Measurements from ENCODE around the gene NPTX1.

The NPTX1 gene

DNA sequence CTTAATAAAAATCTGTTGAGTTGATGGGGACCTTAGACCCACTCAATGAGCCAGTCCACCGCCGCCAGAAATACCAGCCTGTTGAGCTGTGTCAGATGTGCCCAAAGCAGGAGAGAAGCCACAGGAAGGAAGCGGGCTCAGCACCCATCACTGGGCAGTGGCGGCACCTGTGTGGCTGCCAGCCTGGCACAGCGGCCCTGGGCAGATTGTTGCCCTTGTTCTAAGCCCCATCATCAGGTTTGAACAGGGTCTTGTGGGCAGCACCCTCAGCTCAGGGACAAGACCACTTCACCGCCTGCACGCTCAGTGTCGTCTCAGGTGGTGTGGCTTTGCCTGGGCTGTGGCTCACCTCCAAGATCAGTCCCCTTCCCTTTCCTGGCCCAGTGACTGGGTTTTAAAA is 52.1 kb downstream of the NPTX1 start:
- no peak for DNase-seq

DNA sequence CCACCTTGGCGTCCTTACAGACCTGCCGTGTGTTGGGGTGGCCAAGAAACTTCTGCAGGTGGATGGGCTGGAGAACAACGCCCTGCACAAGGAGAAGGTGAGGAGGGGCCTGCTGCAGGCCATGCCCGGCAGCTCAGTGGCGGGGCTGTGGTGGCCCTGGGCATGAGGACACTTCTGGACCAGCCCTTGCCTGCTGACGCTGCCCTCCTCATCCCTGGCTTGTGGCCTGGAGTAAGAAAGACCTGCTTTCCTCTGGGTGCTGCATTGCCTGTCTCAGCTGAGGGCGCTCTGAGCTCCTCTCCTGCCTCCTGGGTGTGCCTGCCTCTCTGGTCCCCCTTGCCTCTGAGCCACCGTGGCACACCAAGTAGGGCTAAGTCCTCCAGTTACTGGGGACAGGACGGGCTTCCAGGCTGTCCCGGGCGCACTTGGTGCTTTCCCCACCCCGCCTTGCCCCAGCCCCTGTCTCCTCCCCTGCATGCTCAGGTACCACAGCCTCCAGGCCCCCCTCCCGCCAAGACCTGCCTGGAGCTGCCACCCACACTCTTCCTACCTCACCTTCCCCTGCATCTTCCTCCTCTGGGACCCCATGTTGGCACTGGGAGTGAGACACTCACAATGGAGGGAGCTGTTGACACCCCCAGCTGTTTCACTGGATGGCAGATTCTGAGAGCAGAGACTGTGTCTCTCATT is 52.7 kb downstream of the NPTX1 start:
- no peak for DNase-seq

DNA sequence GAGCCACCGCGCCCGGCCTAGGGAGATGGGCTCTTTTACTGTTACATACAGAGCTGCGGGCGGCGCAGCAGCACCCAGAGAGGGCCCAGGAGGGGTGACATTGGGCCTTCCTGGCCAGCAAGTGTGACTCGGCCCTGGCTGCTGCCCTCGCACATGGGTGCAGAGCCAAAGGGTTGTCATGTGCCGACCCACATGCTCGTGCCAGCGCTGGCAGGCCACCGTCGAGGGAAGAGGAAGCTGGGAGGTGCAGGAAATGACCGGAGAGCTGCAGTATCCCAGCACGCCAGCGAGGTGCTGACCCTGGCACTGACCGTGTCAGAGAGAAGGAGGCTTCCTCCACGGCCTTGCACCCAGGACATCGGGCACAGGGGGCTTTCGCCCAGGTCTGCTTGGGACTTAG is 53.4 kb downstream of the NPTX1 start:
- no peak for DNase-seq

DNA sequence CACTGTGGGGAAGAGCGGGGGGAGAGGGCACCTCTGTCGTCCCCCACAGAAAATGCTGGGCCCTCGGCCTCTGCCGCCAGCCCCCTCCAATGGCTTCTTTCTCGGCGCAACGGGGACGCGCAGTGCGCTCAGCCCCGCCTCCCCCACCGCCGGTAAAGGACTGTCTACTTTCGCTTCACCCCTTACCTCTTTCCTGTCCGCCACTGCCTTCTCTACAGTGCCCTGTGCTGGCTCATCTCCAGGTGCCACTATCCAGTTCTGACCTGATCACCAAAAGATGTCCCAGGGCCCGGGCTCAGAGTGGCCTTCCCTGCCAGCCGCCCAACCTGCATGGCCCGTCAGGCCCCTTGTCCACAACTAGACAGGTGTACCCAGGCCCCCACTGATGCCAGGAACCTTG is 54.1 kb downstream of the NPTX1 start:
- DNase-seq = no peak

DNA sequence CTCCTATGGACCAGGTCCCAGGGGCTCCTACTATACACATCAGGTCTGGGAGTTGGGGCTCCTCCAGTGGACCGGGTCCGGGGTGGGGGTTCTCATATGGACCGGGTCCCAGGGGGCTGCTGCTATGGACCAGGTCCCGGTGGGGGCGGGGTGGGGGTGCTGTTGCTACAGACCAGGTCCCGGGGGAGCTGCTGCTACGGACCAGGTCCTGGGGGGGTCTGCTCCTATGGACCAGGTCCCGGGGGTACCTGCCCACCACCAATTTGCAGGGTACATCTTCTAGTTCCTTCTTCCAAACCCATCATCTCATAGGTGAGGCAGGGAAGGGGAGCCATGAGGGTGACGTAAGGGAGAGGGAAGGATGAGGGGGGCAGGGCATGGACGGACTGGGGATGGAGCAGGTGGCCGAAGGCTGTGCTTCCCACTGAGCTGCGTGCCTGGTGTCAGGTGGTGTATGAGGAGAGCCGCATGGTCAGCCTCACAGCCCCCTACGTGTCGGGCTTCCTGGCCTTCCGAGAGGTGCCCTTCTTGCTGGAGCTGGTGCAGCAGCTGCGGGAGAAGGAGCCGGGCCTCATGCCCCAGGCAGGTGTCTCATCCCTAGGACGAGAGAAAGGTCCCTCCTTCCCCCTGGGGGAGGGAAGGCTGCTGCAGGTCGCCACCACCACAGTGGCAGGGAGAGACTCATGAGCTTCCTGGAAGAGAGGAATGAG is 54.9 kb downstream of the NPTX1 start:
- DNase-seq = no peak

DNA sequence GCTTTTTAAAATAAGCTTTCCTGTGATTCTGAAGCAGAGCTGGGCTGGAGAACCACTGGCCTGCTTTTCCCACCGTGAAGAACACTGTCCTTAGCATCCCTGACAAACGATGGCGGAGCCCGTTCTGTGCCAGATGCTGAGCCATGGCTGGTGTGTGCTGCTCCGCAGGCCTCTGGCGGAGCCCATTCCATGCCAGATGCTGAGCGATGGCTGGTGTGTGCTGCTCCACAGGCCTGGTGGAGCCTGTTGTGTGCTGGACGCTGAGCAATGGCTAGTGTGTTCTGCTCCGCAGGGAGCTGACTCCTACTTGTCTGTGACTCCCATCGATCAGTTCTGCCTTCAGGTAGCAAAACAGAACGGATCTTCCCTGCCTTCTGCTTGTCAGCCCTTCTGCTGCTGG is 57.2 kb downstream of the NPTX1 start:
- DNase-seq = no peak

DNA sequence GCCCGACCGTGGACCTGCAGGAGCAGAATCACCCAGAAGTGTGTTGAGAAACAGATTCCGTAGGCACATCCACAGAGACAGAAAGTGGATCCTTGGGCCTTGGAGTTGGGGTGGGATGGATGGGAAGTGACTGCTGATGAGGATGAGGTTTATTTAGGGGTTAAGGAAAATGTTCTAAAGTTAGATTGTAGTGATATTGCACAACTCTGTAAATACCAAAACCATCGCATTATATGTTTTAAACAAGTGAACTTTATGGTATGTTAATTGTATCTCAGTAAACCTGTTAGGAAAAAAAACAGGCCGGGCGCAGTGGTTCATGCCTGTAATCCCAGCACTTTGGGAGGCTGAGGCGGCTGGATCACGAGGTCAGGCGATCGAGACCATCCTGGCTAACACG is 57.8 kb downstream of the NPTX1 start:
- DNase-seq = no peak

Data from stimulated activated CD8-positive, alpha-beta memory T cell treated with anti-CD3 and anti-CD28 coated beads, Interleukin-4, amount 100 ng/mL, for 48 hours (primary cell).